Mononuclear cell (primary cell): ENCODE results near the gene LFNG. TPM values are rescaled to one million over a fixed set of nuclear protein-coding genes. Genes with fewer than 3 reads are reported as not detected.

ENCODE experiments used
- H3K27me3 ChIP-seq: 2 replicates; pipeline ENCODE4 v1.6.0; 2011; ENCODE audit warnings: low read length, control low read depth; ENCODE audit not compliant: insufficient read depth
- H3K4me1 ChIP-seq: 2 replicates; pipeline ENCODE4 v1.5.1; 2011; ENCODE audit warnings: mild to moderate bottlenecking, low read length, control low read depth; ENCODE audit not compliant: insufficient read depth
- H3K4me3 ChIP-seq: 2 replicates; pipeline ENCODE4 v1.5.1; 2011; ENCODE audit warnings: mild to moderate bottlenecking, low read length, moderate library complexity
- H3K9me3 ChIP-seq: 2 replicates; pipeline ENCODE4 v1.5.1; 2011; ENCODE audit warnings: low read depth, mild to moderate bottlenecking, control low read depth, low read length
- total RNA-seq: library from RNA; depleted of rRNA; stranded (reverse); fragments of >200 nt; gene quantifications from one replicate; pipeline ENCODE4 v1.2.3, GENCODE V29; 2012

LFNG gene
- total RNA-seq, result 101 TPM

GRCh38 chr7:2519119-2519930, at the start of gene LFNG:
Gene LFNG, plus strand, starts transcription at chr7:2519774. Its CDS starts 88 bp downstream, at chr7:2519862.
- Histone ChIP-seq H3K4me1 (peaks cover 43% of the 10 kb centered on the region), H3K27me3 (no peaks in the 10 kb centered on the region), H3K4me3 (peak within 1 kb of the TSS; percentile 84), H3K9me3 (no peaks in the 10 kb centered on the region)

GRCh38 chr7:2470204-2471021, 49.2 kb upstream of the LFNG start:
- Histone ChIP-seq H3K27me3 (no peaks in the 10 kb centered on the region), H3K4me1 (peaks cover 14% of the 10 kb centered on the region), H3K9me3 (no peaks in the 10 kb centered on the region), H3K4me3 (no peak overlapping the region)

GRCh38 chr7:2471022-2471329, 48.6 kb upstream of the LFNG start:
- Histone ChIP-seq H3K27me3 (no peaks in the 10 kb centered on the region), H3K4me3 (no peak overlapping the region), H3K9me3 (no peaks in the 10 kb centered on the region), H3K4me1 (peaks cover 14% of the 10 kb centered on the region)

- Histone ChIP-seq H3K9me3 (no peaks in the 10 kb centered on the region), H3K4me3 (no peak overlapping the region), H3K27me3 (no peaks in the 10 kb centered on the region), H3K4me1 (peaks cover 14% of the 10 kb centered on the region)
Observed at GRCh38 chr7:2471396-2471795, 48.2 kb upstream of the LFNG start.

GRCh38 chr7:2472739-2473138, 46.8 kb upstream of the LFNG start:
- no peak overlapping the region for H3K4me3 ChIP-seq
- H3K4me1 ChIP-seq, result peaks cover 20% of the 10 kb centered on the region
- H3K27me3 ChIP-seq, result no peaks in the 10 kb centered on the region
- no peaks in the 10 kb centered on the region for H3K9me3 ChIP-seq

- Histone ChIP-seq H3K4me1 (peaks cover 27% of the 10 kb centered on the region), H3K27me3 (no peaks in the 10 kb centered on the region), H3K9me3 (no peaks in the 10 kb centered on the region), H3K4me3 (no peak overlapping the region)
Observed at GRCh38 chr7:2473496-2474180, 45.9 kb upstream of the LFNG start.

- Histone ChIP-seq H3K9me3 (no peaks in the 10 kb centered on the region), H3K27me3 (no peaks in the 10 kb centered on the region), H3K4me1 (peaks cover 23% of the 10 kb centered on the region), H3K4me3 (no peak overlapping the region)
Observed at GRCh38 chr7:2474224-2474623, 45.4 kb upstream of the LFNG start.

- no peak overlapping the region for H3K4me3 ChIP-seq
- H3K9me3 ChIP-seq, result no peaks in the 10 kb centered on the region
- H3K27me3 ChIP-seq, result no peaks in the 10 kb centered on the region
- H3K4me1 ChIP-seq, result peaks cover 15% of the 10 kb centered on the region
Observed at GRCh38 chr7:2474813-2475677, 44.5 kb upstream of the LFNG start.

- no peaks in the 10 kb centered on the region for H3K9me3 ChIP-seq
- H3K4me3 ChIP-seq, result no peak overlapping the region
- H3K27me3 ChIP-seq, result no peaks in the 10 kb centered on the region
- peaks cover 13% of the 10 kb centered on the region for H3K4me1 ChIP-seq
Observed at GRCh38 chr7:2475678-2476015, 43.9 kb upstream of the LFNG start.

GRCh38 chr7:2476298-2476697, 43.3 kb upstream of the LFNG start, which contains the start of gene GRIFIN:
Gene GRIFIN, minus strand, starts transcription at chr7:2476398. Its CDS starts 15 bp downstream, at chr7:2476383.
- Histone ChIP-seq H3K9me3 (no peaks in the 10 kb centered on the region), H3K4me3 (no peak within 1 kb of the TSS), H3K27me3 (no peaks in the 10 kb centered on the region), H3K4me1 (peaks cover 13% of the 10 kb centered on the region)

GRCh38 chr7:2476776-2477446, 42.7 kb upstream of the LFNG start:
- Histone ChIP-seq H3K9me3 (no peaks in the 10 kb centered on the region), H3K4me1 (peaks cover 13% of the 10 kb centered on the region), H3K4me3 (no peak overlapping the region), H3K27me3 (no peaks in the 10 kb centered on the region)

- Histone ChIP-seq H3K9me3 (no peaks in the 10 kb centered on the region), H3K4me3 (no peak overlapping the region), H3K4me1 (peaks cover 13% of the 10 kb centered on the region), H3K27me3 (no peaks in the 10 kb centered on the region)
Observed at GRCh38 chr7:2477447-2478398, 41.9 kb upstream of the LFNG start.

GRCh38 chr7:2478399-2478785, 41.2 kb upstream of the LFNG start:
- Histone ChIP-seq H3K9me3 (no peaks in the 10 kb centered on the region), H3K4me3 (no peak overlapping the region), H3K27me3 (no peaks in the 10 kb centered on the region), H3K4me1 (peaks cover 13% of the 10 kb centered on the region)
